LNCaP clone FGC (cell line): Measurements from ENCODE around the gene USP34.

Experiments
- DNase-seq: peaks from one replicate; pipeline ENCODE4 v3.0.0-alpha.2; 2011; ENCODE audit warnings: low read depth
- H3K4me3 ChIP-seq: 2 replicates; pipeline ENCODE4 v1.5.1; 2011; ENCODE audit warnings: mild to moderate bottlenecking, low read depth, low read length, control low read depth
- CTCF ChIP-seq: IDR thresholded peaks from 2 replicates; pipeline ENCODE4 v1.5.1; 2012; ENCODE audit warnings: mild to moderate bottlenecking; ENCODE audit not compliant: control insufficient read depth, insufficient read depth; ENCODE audit errors: extremely low read depth

USP34 gene

GRCh38 chr2:61380056-61380881, 90.6 kb downstream of the USP34 start:
- no peak for DNase-seq
- TF ChIP-seq CTCF: no peak
- no peak overlapping the region for H3K4me3 ChIP-seq

- no peak for TF ChIP-seq CTCF
- H3K4me3 ChIP-seq: no peak overlapping the region
- no peak for DNase-seq
Observed at GRCh38 chr2:61379521-61379920, 91.4 kb downstream of the USP34 start.

- no peak overlapping the region for H3K4me3 ChIP-seq
- TF ChIP-seq CTCF: no peak
- no peak for DNase-seq
Observed at GRCh38 chr2:61378281-61378680, 92.6 kb downstream of the USP34 start.

GRCh38 chr2:61377046-61377445, 93.8 kb downstream of the USP34 start:
- no peak overlapping the region for H3K4me3 ChIP-seq
- DNase-seq: no peak
- TF ChIP-seq CTCF: no peak

- DNase-seq: no peak
- TF ChIP-seq CTCF: no peak
- no peak overlapping the region for H3K4me3 ChIP-seq
Observed at GRCh38 chr2:61376211-61376610, 94.7 kb downstream of the USP34 start.

GRCh38 chr2:61371027-61371426, 99.9 kb downstream of the USP34 start:
- DNase-seq: no peak
- no peak for TF ChIP-seq CTCF
- H3K4me3 ChIP-seq: no peak overlapping the region
